ENCODE data around the gene ORMDL1.

Gene ORMDL1, protein sequence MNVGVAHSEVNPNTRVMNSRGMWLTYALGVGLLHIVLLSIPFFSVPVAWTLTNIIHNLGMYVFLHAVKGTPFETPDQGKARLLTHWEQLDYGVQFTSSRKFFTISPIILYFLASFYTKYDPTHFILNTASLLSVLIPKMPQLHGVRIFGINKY

DNA sequence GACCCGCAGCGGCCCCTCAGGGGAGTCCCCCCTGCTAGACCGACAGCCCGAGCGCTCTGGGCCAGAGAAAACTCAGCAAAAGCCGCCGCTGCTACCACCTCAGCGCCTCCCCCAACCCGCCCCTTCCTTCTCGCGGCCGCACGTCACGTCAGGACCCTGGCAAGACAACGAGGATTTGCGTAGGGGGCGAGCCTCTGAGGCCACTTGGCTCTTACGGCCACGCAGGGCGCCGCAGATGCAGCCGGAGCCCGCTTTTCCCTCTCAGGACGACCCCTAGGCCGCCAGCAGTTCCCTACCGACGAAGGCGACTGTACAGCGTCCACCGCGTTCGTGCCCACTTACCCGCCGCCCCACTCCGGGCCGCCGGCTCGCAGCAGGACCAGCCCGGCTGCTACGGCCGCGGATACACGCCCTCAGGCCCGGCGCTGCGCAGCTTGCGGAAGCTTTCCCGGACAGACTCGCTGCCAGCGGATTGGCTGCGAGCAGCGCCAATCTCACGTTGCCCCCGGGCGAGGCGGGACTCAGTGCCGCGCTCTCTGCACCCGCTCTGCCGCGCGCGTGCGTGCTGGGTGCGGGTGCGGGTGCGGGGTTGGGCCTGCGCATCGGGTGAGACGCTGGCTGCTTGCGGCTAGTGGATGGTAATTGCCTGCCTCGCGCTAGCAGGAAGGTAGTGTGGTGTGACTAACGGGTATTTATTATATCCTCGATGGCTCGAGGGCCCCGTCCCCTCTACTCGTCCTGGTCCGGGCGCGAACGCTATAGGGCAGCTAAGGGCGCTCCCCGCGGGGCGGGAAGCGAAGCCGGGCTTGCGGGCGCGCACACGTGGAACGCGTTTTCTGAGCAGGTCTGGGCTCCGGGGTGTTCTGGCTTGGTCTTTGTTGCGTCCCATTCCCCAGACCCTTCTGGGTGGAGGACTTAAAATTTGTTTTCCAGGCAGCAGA, at the start of gene ORMDL1, which contains the start of gene PMS1:
TSS of gene ORMDL1 (minus strand) at position 413 of the 941 bp plus-strand sequence. CDS start 1,744 bp downstream, outside the sequence.
TSS of gene PMS1 (plus strand) at position 524 of the 941 bp plus-strand sequence. CDS start 7,360 bp downstream, outside the sequence.
- DNase-seq = peak; percentile 97

GRCh38 chr2:189830510-189830909, 46.4 kb upstream of the ORMDL1 start:
- DNase-seq = no peak

DNA sequence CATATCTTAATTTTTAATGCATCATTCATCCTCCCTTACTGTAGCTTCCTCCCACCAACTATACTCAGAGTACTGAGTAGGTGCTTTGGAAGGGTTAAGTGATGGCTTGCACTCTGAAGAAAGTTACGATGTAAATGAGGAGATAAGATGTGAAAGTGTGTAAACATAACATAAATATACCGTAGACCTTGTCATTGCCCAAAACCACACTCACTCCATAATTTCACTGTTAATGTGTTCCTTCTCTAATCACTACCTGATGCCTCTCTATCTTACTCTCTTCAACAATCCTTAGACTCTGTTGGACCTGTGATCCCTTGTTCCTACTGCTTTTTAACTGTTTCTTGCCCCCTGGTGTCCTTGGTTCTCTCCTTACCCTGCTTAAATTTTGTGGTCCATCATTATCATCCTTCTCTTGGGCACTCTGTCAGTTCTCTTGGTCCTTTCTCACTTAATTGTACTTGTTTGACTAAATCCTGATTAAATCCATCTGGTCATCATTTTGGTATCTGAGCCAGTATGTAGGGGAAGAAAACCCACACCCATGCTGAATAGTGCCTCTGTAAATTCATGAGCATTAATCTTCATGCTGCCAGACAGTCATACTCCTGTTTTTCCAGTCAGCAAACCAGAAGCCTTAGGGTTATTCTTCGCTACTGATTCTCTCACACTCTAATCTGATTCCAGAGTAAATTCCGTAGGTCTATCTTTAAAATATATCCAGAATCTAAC, 45.1 kb upstream of the ORMDL1 start:
- DNase-seq = no peak

DNA sequence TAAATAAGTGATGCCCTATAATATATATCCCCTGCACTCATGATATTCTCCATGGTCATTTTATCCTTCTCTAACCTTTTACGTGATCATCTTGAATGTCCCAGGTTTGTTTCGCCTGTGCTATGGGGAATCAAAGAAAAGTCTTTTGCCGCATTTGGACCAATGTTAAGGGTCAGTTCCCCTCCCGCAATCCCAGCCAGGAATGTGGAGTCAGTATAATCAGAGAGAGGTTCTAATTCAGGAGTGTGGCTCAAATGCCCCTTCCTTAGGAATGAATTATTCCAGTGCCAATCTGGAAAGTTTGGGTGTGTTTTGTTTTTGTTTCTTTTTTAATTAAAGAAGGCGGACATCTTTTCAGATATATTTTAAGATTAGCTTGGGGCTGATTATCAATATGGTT, 41.9 kb upstream of the ORMDL1 start:
- DNase-seq = no peak

GRCh38 chr2:189824694-189825396, 40.7 kb upstream of the ORMDL1 start:
- DNase-seq = no peak

DNA sequence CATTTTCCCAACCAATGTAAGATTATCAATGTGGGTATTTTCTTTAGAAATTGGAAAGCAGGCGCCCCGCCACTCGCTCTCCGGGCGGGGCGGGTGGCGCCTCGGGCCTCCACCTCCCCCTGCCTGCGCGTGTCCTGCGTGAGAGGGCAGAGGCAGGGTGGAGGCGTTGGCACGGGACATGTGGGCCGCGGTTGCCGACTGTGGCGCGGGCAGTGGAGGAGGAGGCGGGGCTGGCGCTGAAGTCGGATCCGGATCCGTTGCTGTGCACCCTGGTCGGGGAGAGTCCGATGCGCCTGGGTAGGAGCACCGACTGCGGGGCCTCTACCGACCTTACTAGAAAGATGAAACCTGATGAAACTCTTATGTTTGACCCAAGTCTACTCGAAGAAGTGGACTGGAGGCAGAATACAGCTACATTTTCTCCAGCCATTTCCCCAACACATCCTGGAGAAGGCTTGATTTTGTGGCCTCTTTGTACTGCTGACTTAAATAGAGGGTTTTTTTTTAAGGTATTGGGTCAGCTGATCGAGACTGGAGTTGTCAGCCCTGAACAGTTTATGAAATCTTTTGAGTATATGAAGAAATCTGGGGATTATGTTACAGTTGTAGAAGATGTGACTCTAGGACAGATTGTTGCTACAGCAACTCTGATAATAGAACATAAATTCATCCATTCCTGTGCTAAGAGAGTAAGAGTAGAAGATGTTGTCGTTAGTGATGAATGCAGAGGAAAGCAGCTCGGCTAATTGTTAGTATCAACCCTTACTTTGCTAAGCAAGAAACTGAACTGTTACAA, 38.0 kb upstream of the ORMDL1 start:
- peak; percentile 16 for DNase-seq

GRCh38 chr2:189819297-189819704, 35.2 kb upstream of the ORMDL1 start:
- DNase-seq = no peak

DNA sequence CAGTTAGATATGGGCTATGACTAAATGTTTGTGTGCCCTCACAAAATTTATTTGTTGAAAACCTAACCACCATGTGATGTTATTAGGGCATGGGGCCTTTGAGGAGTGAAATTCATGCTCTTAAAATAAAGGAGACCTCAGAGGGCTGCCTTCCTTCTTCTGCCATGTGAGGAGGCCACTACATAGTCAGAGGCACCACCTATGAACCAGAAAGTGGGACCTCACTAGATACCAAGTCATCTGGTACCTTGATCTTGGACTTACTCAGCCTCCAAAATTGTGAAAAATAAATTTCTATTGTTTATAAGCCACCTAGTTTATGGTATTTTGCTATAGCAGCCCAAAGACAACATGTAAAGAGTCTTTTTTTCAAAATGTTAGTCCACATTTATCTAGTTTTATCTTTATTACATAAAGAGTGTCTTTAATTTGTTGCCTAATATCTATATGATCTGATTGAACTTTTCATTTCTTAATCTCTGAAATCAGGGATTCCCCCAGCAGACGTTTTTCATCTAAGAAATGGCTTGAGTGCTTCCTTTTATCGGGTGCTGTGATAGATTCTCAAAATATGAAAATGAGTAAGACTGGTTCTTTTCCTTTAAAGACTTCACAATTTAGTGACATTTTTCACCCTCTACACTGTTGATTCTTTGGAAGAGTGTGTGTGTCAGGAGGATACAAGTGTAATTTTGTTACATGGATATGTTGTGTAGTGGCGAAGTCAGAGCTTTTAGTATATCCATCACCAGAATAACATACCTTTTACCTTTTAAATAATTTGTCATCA, 34.3 kb upstream of the ORMDL1 start:
- no peak for DNase-seq

DNA sequence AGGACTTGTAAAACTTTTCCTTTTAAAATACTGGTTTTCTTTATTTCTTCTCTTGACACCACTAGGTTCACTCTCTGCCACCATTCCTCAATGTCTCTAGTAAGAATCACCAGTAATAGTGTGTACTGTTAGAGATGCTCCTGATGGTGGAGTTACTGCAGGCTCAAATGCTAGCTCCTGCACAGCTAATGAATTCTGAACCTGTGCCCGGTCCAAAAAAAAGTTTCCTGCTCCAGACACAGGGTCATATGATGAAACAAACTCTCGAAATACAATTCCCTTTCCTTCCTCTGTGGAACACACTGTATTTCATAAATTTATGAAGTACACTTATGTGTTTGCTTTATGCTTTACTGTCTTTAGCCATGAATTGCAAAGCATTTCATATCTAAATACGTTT, 19.3 kb upstream of the ORMDL1 start:
- DNase-seq = no peak

DNA sequence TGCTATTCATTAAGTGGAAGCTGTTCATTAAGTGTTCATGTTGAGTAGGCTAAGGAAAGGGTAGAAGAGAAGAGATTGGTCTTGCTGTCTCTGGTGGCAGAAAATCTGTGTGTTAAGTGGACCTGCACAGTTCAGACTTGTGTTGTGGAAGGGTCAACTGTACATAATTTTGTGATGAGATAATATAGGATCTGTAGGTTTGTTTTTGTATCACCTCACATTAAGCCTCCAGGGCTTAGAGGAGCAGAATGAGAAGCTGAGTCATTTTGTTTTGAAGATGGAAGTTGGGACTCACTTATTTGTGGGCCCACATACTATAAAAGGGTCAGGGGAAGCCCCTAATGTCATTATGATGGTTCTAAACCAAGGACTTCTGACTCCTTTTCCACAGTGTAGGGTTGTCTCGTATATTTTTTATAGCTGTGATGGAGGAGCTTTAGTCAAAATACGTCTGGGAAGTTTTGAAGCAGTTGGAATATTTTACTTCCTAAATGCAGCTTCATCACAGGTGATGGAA, 18.3 kb upstream of the ORMDL1 start:
- DNase-seq = no peak

DNA sequence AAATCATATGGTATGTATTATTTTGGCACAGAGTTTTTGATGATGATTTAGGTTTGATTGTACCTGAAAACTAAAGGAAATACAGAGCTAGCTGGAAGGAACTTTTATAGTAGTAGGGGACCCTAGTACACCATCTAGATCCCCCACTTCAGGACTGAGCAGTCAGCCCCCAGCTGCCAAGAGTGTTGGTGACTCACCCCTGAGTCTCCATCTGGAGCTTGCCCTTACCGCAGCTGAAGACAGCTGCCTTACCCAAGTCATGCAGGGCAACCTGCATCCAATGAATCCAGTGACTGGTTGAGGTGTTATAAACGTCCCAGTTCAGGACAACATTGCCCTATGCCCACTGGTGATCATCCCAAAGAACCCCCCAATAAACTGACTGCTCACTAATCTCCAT, 15.4 kb upstream of the ORMDL1 start:
- no peak for DNase-seq

DNA sequence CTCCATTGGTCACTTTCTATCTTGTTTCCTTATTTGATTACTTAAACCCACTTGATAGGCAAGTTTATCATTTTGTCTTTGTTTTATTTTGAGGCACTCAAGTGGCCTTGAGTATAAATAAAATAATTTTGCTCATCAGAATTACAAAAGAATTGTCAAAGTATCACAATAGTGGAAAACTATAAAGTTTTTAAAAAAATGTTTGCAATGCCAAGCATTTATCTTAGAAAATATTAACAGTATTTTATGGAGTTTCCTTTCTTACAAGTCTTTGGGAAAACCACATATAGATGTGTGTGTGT, 14.8 kb upstream of the ORMDL1 start:
- DNase-seq = no peak

- DNase-seq = peak; percentile 65
Observed at GRCh38 chr2:189798312-189799029, 14.3 kb upstream of the ORMDL1 start.

GRCh38 chr2:189797902-189798301, 13.8 kb upstream of the ORMDL1 start:
- DNase-seq = no peak

DNA sequence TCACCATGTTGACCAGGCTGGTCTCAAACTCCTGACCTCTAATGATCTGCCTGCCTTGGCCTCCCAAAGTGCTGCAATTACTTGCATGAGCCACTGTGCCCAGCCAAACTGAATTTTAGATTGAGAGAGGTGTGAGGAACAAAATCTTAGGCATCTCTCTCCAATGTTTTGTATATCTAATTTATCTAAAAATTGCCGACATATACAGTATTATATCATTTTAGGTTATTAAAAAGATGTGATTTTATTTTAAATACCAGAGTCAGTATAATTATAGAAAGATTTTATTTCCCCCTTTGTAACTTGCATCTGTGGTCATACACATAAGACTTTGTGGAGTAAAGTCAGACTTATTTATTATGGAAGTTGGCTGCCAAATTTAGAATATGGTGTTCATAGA, 10.2 kb upstream of the ORMDL1 start:
- no peak for DNase-seq

DNA sequence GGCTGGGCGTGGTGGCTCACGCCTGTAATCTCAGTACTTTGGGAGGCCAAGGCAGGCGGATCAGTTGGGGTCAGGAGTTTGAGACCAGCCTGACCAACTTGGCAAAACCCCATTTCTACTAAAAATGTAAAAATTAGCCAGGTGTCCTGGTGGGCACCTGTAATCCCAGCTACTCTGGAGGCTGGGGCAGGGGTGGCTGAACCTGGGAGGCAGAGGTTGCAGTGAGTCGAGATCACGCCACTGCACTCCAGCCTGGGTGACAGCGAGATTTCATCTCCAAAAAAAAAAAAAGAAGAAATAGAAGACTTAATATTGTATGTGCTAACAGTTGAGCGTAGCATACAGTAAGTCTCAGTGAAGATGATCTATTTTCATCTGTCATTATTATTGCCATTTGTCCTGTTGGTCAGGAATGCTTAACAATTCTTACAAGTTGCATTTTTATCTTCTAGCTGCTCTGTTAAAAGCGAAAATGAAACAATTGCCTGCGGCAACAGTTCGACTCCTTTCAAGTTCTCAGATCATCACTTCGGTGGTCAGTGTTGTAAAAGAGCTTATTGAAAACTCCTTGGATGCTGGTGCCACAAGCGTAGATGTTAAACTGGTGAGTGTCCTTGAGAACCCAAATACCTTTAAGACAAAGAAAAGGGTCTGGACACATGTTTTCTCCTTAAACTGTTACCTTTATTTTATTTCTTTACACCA, 7.4 kb upstream of the ORMDL1 start:
- DNase-seq = no peak

DNA sequence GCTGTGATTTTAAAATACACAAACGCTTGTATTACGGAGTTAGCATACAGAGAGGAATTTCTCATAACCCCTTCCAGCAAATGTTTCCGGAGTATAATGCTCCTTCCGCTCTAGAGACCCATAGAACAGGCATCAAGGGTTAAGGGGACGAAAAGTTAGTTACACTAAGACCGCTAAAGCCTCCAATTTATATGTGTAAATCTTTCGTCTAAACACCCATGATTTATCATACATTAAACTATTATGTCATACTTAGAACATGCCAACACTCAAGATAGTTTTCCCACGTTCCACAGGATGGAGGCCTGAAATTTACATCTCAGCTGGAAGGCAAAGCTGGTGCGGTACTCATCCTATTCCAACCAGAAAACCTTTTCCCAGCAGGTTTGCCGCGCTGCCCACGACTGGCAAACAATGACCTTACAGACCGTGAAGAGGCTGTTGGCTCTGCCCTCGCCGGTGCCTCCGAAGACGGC, 650 bp downstream of the ORMDL1 start:
- DNase-seq = peak; percentile 35

DNA sequence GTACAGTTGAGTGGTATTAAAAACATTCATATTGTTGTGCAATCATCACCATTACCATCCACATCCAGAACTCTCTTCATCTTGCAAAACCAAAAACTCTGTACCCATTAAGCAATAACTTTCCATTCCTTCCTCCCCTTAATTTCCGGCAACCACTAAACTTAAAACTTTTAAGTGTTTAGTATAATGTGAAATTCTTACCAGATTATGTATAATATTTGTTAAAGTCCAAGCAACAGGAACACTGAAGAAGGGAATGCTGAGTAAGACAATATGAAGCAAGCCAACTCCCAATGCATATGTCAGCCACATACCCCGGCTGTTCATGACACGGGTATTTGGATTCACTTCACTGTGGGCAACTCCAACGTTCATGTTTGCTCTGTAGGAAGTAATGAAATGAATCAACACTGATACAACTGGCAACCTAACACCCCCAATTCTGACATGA, 1.9 kb downstream of the ORMDL1 start:
- peak; percentile 60 for DNase-seq

- no peak for DNase-seq
Observed at GRCh38 chr2:189772212-189772611, 11.9 kb downstream of the ORMDL1 start.

All from inflammatory macrophage treated with lipopolysaccharide for 4 hours (primary cell).